GM19452 (cell line): ENCODE measurements around the gene ABHD14A.

Experiments used
- ATAC-seq: cut with Tn5 transposase; IDR thresholded peaks from one replicate; pipeline ENCODE4 v1.9.1; 2021; ENCODE audit not compliant: unreplicated experiment

The ABHD14A gene

DNA sequence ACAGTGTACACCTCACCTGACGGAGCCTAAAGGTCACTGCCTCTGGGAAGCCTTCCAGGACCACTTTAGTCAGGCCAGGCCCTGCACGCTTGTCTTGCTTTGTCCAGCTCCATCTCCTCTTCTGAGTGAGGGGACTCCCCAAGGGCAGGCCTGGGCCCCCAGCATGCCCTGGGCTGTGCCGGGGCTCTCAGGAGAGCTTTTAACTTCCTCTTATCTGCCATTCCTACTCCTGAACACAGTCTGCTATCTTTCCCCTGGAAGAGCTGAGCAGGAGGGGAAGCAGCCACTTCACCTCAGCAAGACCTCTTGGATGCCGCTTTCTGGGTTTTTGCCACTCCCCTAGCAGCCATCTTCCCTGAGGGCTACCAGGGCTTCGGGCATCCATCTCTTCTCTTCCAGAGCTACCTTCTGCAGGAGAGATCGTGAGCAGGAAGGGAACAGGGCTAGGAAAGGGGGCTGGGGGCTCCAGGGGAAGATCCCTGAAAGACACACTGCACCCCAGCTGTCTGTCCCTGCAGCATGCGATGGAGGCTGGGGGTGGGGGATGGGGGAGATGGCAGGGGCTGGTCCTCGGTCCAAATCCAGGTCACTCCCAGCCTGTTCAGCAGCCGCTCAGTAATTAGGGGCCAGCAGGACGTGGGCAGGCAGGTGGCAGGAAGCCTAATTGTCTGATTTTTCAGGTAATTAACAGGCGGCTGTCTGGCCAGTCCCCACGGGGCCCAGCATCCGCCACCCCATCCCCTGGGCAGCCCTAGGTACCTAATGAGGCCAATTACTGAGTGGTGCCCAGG lies 40.8 kb downstream of the ABHD14A start:
- ATAC-seq: no peak

- no peak for ATAC-seq
These were observed 42.7 kb downstream of the ABHD14A start for GRCh38 chr3:52017586-52017985.

DNA sequence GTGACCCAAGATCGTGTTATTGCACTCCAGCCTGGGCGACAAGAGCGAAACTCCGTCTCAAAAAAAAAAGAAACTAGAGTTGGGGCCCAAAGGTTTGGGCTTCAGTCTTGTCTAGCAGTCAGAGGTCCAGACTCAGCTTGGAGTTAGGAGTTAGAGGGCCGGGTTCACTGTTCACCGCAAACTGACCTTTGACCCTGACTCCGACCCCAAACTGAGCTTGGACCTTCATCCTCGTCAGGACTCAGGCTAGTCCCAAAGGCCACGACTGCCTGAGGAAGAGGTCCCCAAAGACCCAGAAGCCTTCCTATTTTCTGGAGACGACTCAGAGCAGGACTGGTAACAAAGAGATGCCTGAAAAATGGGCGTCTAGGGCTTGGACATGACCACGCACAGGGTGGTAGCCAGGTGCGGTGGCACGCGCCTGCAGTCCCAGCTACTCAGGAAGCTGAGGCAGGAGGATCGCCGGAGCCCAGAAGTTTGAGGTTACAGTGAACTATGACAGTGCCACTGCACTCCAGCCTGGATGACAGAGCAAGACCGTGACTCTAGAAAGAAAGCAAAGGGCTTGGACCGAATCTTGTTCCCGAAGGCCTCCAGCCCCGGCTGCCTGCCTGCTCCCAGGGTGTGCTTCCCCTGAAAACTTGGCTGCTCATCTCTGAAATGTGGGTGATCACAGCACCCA lies 43.6 kb downstream of the ABHD14A start:
- no peak for ATAC-seq

DNA sequence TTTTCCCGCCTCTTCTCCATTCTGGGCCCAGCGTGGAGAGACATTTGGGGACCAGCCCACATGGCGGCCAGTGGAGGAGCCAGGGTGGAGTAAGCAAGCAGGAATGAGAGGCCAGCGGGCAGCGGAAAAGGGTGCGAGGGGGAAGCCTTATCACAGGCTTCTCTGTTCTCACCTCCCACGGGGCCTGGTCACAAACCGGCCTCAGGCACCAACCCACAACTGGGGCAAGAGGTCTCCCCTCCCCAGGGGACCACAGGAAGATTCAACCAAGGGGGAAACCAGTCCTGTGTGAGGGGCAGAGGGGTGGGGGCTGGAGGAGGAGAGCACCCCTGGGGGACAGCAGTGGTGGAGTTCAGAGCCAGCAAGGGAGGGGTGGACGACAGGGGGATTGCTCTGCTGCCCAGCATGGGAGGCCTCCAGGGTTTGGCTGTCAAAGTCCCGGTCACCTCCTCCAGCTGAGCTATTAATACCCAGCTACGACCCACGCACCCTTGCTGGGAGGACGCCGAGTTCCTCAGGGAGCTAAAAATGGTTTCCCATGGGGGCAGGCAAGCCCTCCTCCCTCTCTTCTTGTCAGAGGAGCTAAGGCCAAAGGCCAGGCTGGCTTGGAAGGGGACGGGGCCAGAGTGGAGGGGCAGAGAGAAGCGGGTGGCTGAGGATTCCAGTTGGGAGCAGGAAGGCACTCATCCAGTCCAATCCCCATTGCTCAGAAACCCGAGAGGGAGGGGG lies 44.7 kb downstream of the ABHD14A start:
- ATAC-seq: no peak

DNA sequence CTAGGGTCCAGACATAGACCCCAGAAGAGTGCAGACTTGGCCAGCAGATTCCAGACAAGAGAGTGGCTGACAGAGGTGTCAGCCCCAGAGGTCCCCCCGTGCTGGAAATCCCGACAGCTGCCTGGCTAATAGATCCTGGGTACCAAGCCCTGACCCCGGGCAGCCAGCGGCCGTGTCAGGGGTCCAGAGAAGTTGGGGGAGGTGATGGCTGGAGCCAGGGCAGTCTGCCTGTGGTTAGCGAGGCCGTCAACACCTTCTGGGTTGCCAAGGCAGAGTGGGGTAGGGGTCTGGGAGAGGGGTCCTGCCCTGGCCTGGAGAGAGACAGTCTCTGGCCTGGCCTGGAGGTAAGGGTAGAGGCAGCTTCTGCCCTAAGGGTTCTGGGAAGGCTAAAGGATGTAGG lies 45.9 kb downstream of the ABHD14A start:
- ATAC-seq: no peak

GRCh38 chr3:52021489-52022268 lies 46.8 kb downstream of the ABHD14A start:
- no peak for ATAC-seq

GRCh38 chr3:52022323-52023100 lies 47.6 kb downstream of the ABHD14A start:
- no peak for ATAC-seq

- ATAC-seq: no peak
These were observed 48.4 kb downstream of the ABHD14A start for GRCh38 chr3:52023101-52023770.

GRCh38 chr3:52023860-52024764 lies 49.2 kb downstream of the ABHD14A start:
- peak; percentile 68 for ATAC-seq

DNA sequence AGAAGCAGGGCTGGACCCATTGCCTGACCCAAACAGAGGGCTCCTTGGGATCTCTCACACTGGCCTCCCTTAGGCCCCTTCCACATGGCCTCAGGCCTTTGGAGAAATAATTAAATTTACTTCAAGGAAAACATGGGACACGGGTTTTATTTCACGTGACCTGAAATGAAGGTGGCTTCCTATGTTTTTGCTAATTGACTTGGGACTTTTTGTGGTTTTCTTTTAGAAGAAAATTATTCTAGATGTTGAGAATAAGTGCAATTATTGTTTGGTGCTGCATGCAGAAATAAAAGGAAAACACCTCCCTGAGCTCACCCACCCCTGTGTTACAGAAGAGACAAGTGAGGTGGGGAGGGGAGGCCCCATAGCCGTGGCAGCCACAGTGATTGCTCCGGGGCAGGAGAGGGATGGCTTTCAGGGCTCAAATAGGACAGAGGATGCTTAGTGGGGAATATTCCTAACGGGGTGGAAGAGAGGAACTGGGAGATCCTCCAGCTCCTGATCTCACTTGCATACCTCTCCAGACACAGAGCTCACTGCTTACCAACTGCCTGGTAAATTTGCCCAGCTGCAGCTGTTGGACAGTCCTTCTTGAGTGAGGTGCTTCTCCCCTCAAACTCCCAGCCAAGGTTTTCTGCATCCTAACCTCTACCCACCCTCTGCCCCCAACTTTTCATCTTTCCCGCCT lies 50.0 kb downstream of the ABHD14A start:
- ATAC-seq: no peak

- ATAC-seq: no peak
These were observed 50.6 kb downstream of the ABHD14A start for GRCh38 chr3:52025453-52025852.

GRCh38 chr3:52026041-52026440 lies 51.2 kb downstream of the ABHD14A start:
- ATAC-seq: no peak

- ATAC-seq: no peak
These were observed 53.7 kb downstream of the ABHD14A start for GRCh38 chr3:52028572-52028971.

- no peak for ATAC-seq
These were observed 54.2 kb downstream of the ABHD14A start for GRCh38 chr3:52029053-52029452.

- ATAC-seq: no peak
These were observed 54.7 kb downstream of the ABHD14A start for GRCh38 chr3:52029535-52029934.
